HCT116 (cell line): ENCODE measurements around the gene SLC5A3.

Experiments used
- ATF3 ChIP-seq: IDR thresholded peaks from 2 replicates; pipeline ENCODE4 v1.6.1; 2012
- CEBPB ChIP-seq: IDR thresholded peaks from 2 replicates; pipeline ENCODE4 v1.6.1; 2012; ENCODE audit warnings: low read depth
- CTCF ChIP-seq, 3 experiments: fragments of 200-600 bp in 1 of 3; sonication (generic) in 1 of 3; IDR thresholded peaks in 2 of 3; conservative IDR thresholded peaks in 1 of 3; 2 replicates each; pipeline ENCODE4 v1.5.1; 2012 to 2017; ENCODE audit warnings: low read depth in 2 of 3, low read length in 2 of 3, antibody characterized with exemption in 1 of 3, borderline replicate concordance in 1 of 3, control low read depth in 1 of 3, mild to moderate bottlenecking in 1 of 3, mixed read lengths in 1 of 3, mixed run types in 1 of 3, moderate library complexity in 1 of 3; ENCODE audit not compliant: insufficient read depth in 1 of 3
- EZH2 ChIP-seq: fragments of 200-600 bp; sonication (generic); IDR thresholded peaks from 2 replicates; pipeline ENCODE4 v1.6.1; 2017; ENCODE audit warnings: antibody characterized with exemption, mixed run types
- EZH2phosphoT487 ChIP-seq: fragments of 200-600 bp; IDR thresholded peaks from 2 replicates; pipeline ENCODE4 v1.6.1; 2018; ENCODE audit warnings: antibody characterized with exemption, borderline replicate concordance
- POLR2A ChIP-seq: IDR thresholded peaks from 2 replicates; pipeline ENCODE4 v1.7.0; 2011; ENCODE audit warnings: borderline replicate concordance; ENCODE audit not compliant: insufficient read depth, insufficient read length; ENCODE audit errors: extremely low read depth
- RAD21 ChIP-seq: IDR thresholded peaks from 2 replicates; pipeline ENCODE4 v1.6.1; 2012; ENCODE audit warnings: low read depth, mild to moderate bottlenecking
- TCF7L2 ChIP-seq: IDR thresholded peaks from 2 replicates; pipeline ENCODE4 v1.7.0; 2011; ENCODE audit warnings: borderline replicate concordance, inconsistent platforms; ENCODE audit not compliant: insufficient read depth, insufficient read length; ENCODE audit errors: extremely low read depth
- YY1 ChIP-seq: IDR thresholded peaks from 2 replicates; pipeline ENCODE4 v1.6.1; 2011; ENCODE audit warnings: low read length, low read depth, moderate library complexity, mild to moderate bottlenecking; ENCODE audit not compliant: insufficient replicate concordance; ENCODE audit errors: extremely low read depth
- ZBTB33 ChIP-seq: IDR thresholded peaks from 2 replicates; pipeline ENCODE4 v1.6.1; 2011; ENCODE audit warnings: mild to moderate bottlenecking, low read length, moderate library complexity; ENCODE audit not compliant: insufficient replicate concordance; ENCODE audit errors: extremely low read depth

GRCh38 chr21:34073749-34074282 lies 438 bp downstream of the SLC5A3 start:
- TF ChIP-seq CTCF (IDR thresholded peaks at IDR 0.05 in 2 of 3, conservative IDR thresholded peaks at IDR 0.05 in 1 of 3; ENCODE audit: borderline replicate concordance in 1 of 3, insufficient read depth in 1 of 3, low read depth in 2 of 3, low read length in 2 of 3) (no peak), POLR2A (no peak), ATF3 (no peak), TCF7L2 (no peak), ZBTB33 (no peak), RAD21 (no peak), EZH2 (no peak), YY1 (no peak), CEBPB (no peak), EZH2phosphoT487 (no peak)
